ENCODE data around the gene OVOL3. TPM values are rescaled to one million over a fixed set of nuclear protein-coding genes. Genes with fewer than 3 reads are reported as not detected.

Gene OVOL3
- 0.24 to 0.36 TPM in 2 of 5 replicates, not detected in the others for total RNA-seq (2022; extraction: Qiagen RNA extraction; ENCODE audit: low read depth)

GRCh38 chr19:36110487-36111199 is at the start of gene OVOL3:
Gene OVOL3 (plus strand): TSS chr19:36111143. CDS start chr19:36111203, 60 bp downstream.

GRCh38 chr19:36114721-36115452 is 3.9 kb downstream of the OVOL3 start, which contains the start of gene POLR2I:
Gene POLR2I (minus strand): TSS chr19:36114875. CDS start chr19:36114856, 19 bp downstream.

GRCh38 chr19:36115453-36116343 is 4.8 kb downstream of the OVOL3 start, which contains the start of gene TBCB:
Gene TBCB (plus strand): TSS chr19:36115468. CDS start chr19:36115561, 93 bp downstream.

GRCh38 chr19:36139473-36140303 is 28.7 kb downstream of the OVOL3 start, which contains the start of gene CAPNS1:
Gene CAPNS1 (plus strand): TSS chr19:36140066. CDS start chr19:36141012, 946 bp downstream.

GRCh38 chr19:36152352-36153091 is 41.6 kb downstream of the OVOL3 start, which contains the start of gene COX7A1:
Gene COX7A1 (minus strand): TSS chr19:36152447. CDS start chr19:36152407, 40 bp downstream.

Other genes with a start within 250 kb of the OVOL3 start
- 65.9 to 95.9 TPM (median 93.4 TPM) in 5 replicates for gene APLP1, start 242.6 kb upstream of the OVOL3 start, total RNA-seq (2022; extraction: Qiagen RNA extraction; ENCODE audit: low read depth)
- gene NFKBID, start 210.6 kb upstream of the OVOL3 start, total RNA-seq (2022; extraction: Qiagen RNA extraction; ENCODE audit: low read depth) = 4.8 to 7.4 TPM (median 6.3 TPM) in 5 replicates
- gene HCST, start 208.6 kb upstream of the OVOL3 start, total RNA-seq (2022; extraction: Qiagen RNA extraction; ENCODE audit: low read depth) = 0.28 to 0.45 TPM in 2 of 5 replicates, not detected in the others
- gene TYROBP, start 202.8 kb upstream of the OVOL3 start, total RNA-seq (2022; extraction: Qiagen RNA extraction; ENCODE audit: low read depth) = not detected in 5 replicates
- 13.5 to 23.2 TPM (median 21.2 TPM) in 5 replicates for gene LRFN3, start 174.8 kb upstream of the OVOL3 start, total RNA-seq (2022; extraction: Qiagen RNA extraction; ENCODE audit: low read depth)
- gene SDHAF1, start 116.0 kb upstream of the OVOL3 start, total RNA-seq (2022; extraction: Qiagen RNA extraction; ENCODE audit: low read depth) = 38.3 to 50.7 TPM (median 48.4 TPM) in 5 replicates
- 0.14 to 0.53 TPM (median 0.25 TPM) in 5 replicates for gene SYNE4, start 102.3 kb upstream of the OVOL3 start, total RNA-seq (2022; extraction: Qiagen RNA extraction; ENCODE audit: low read depth)
- 19.6 to 28.5 TPM (median 26.6 TPM) in 5 replicates for gene ALKBH6, start 96.9 kb upstream of the OVOL3 start, total RNA-seq (2022; extraction: Qiagen RNA extraction; ENCODE audit: low read depth)
- gene CLIP3, start 78.3 kb upstream of the OVOL3 start, total RNA-seq (2022; extraction: Qiagen RNA extraction; ENCODE audit: low read depth) = 0.67 to 0.94 TPM (median 0.72 TPM) in 5 replicates
- 5.3 to 6.8 TPM (median 6.3 TPM) in 5 replicates for gene THAP8, start 56.9 kb upstream of the OVOL3 start, total RNA-seq (2022; extraction: Qiagen RNA extraction; ENCODE audit: low read depth)
- gene WDR62, start 56.2 kb upstream of the OVOL3 start, total RNA-seq (2022; extraction: Qiagen RNA extraction; ENCODE audit: low read depth) = 20.3 to 27.6 TPM (median 24.5 TPM) in 5 replicates
- gene POLR2I, start 3.7 kb downstream of the OVOL3 start, total RNA-seq (2022; extraction: Qiagen RNA extraction; ENCODE audit: low read depth) = 232 to 261 TPM (median 252 TPM) in 5 replicates
- 434 to 558 TPM (median 540 TPM) in 5 replicates for gene TBCB, start 4.3 kb downstream of the OVOL3 start, total RNA-seq (2022; extraction: Qiagen RNA extraction; ENCODE audit: low read depth)
- 1,491 to 2,296 TPM (median 2,099 TPM) in 5 replicates for gene CAPNS1, start 28.9 kb downstream of the OVOL3 start, total RNA-seq (2022; extraction: Qiagen RNA extraction; ENCODE audit: low read depth)
- gene COX7A1, start 41.3 kb downstream of the OVOL3 start, total RNA-seq (2022; extraction: Qiagen RNA extraction; ENCODE audit: low read depth) = not detected in 5 replicates
- gene ZNF565, start 103.5 kb downstream of the OVOL3 start, total RNA-seq (2022; extraction: Qiagen RNA extraction; ENCODE audit: low read depth) = 3.8 to 4.5 TPM (median 4.3 TPM) in 5 replicates
- 97.8 to 164 TPM (median 120 TPM) in 5 replicates for gene ZNF146, start 104.0 kb downstream of the OVOL3 start, total RNA-seq (2022; extraction: Qiagen RNA extraction; ENCODE audit: low read depth)

Measured in A549 treated with GW870086 at 1 μM for 4 hours (cell line).